A549 (cell line): ENCODE measurements around the gene CMTR1. TPM values are rescaled to one million over a fixed set of nuclear protein-coding genes. Genes with fewer than 3 reads are reported as not detected.
"Not testable (repeated sequence)": the region's sequence is repeated elsewhere in the genome, so short reads cannot be mapped to it uniquely, and the experiment has no call there.

Experiments used
- ATAC-seq, 2 experiments: fragments of 200-7000 bp in 1 of 2; fragments of >200 bp in 1 of 2; cut with Nextera tagmentation in 1 of 2; cut with Tn5 transposase in 1 of 2; 3 replicates each; pipeline versions ENCODE4 v1.8.0 to v1.9.1; 2018 to 2020; ENCODE audit warnings: mild to moderate bottlenecking in 1 of 2, moderate library complexity in 1 of 2
- CTCF ChIA-PET: fragments of 300-600 bp; sonication (Branson Sonifier 250); formaldehyde crosslinking; extraction: SDS; loops from one replicate; lab custom pipeline; 2021; ENCODE audit warnings: antibody characterized with exemption, inconsistent platforms; lab: Yijun Ruan, JAX
- POLR2A ChIA-PET: fragments of 350-600 bp; formaldehyde crosslinking; extraction: SDS; loops from one replicate; lab custom pipeline; 2021; ENCODE audit warnings: antibody characterized with exemption, inconsistent platforms; lab: Yijun Ruan, JAX
- DNase-seq, 2 experiments: peaks; one replicate each; pipeline versions ENCODE4 v3.0.0 to v3.0.0-alpha.2; 2011 to 2016; ENCODE audit warnings: low read depth in 1 of 2, low spot score in 1 of 2
- FAIRE-seq: peaks from 2 replicates; lab custom pipeline; 2011; peaks lifted over from hg19 to GRCh38; lab: Jason Lieb, UNC
- H3K27ac ChIP-seq, 2 experiments: fragments of >200 bp; sonication (Bioruptor Twin); formaldehyde crosslinking; 3 replicates each; pipeline ENCODE4 v1.5.1; 2016 to 2017
- H3K4me1 ChIP-seq: fragments of >200 bp; sonication (Bioruptor Twin); formaldehyde crosslinking; 3 replicates; pipeline ENCODE4 v1.6.1; 2016
- H3K4me2 ChIP-seq: fragments of >200 bp; sonication (Bioruptor Twin); formaldehyde crosslinking; 3 replicates; pipeline ENCODE4 v1.6.1; 2016
- H3K4me3 ChIP-seq: fragments of >200 bp; sonication (Bioruptor Twin); formaldehyde crosslinking; 3 replicates; pipeline ENCODE4 v1.5.1; 2016
- H3K9me3 ChIP-seq: fragments of >200 bp; sonication (Bioruptor Twin); formaldehyde crosslinking; 3 replicates; pipeline ENCODE4 v1.6.1; 2016
- ATOH8 ChIP-seq: fragments of 250-450 bp; sonication (Bioruptor Pico); IDR thresholded peaks from 2 replicates; pipeline ENCODE4 v1.5.0; 2020; ENCODE audit warnings: low read depth, mild to moderate bottlenecking, moderate library complexity
- BHLHE40 ChIP-seq: IDR thresholded peaks from 2 replicates; pipeline ENCODE4 v1.6.1; 2012; ENCODE audit warnings: low read depth, low read length, inconsistent platforms
- CBX2 ChIP-seq: fragments of 200-600 bp; sonication (generic); IDR thresholded peaks from 2 replicates; pipeline ENCODE4 v1.6.1; 2016; ENCODE audit warnings: low read depth, mild to moderate bottlenecking, borderline replicate concordance
- CHD2 ChIP-seq: fragments of 150-350 bp; IDR thresholded peaks from 2 replicates; pipeline ENCODE4 v1.6.1; 2014; ENCODE audit warnings: low read length; ENCODE audit not compliant: partially characterized antibody
- CHD4 ChIP-seq: fragments of 200-600 bp; sonication (generic); IDR thresholded peaks from 2 replicates; pipeline ENCODE4 v1.6.1; 2016; ENCODE audit warnings: antibody characterized with exemption, mild to moderate bottlenecking, borderline replicate concordance
- ESRRA ChIP-seq: fragments of 150-350 bp; IDR thresholded peaks from 2 replicates; pipeline ENCODE4 v1.6.1; 2014; ENCODE audit warnings: mild to moderate bottlenecking, low read length, borderline replicate concordance
- FOSB ChIP-seq: fragments of 250-450 bp; sonication (Bioruptor Pico); IDR thresholded peaks from 2 replicates; pipeline ENCODE4 v1.5.0; 2020; ENCODE audit warnings: mild to moderate bottlenecking, moderate library complexity
- FOXS1 ChIP-seq: fragments of 250-450 bp; sonication (Bioruptor Pico); IDR thresholded peaks from 2 replicates; pipeline ENCODE4 v1.5.0; 2020; ENCODE audit warnings: mild to moderate bottlenecking, moderate library complexity
- HES2 ChIP-seq: fragments of >200 bp; sonication (Bioruptor Twin); formaldehyde crosslinking; IDR thresholded peaks from 2 replicates; pipeline ENCODE4 v1.6.1; 2016
- MAX ChIP-seq: IDR thresholded peaks from 2 replicates; pipeline ENCODE4 v1.6.1; 2012
- PBX3 ChIP-seq: IDR thresholded peaks from 2 replicates; pipeline ENCODE4 v1.6.1; 2012
- POLR2A ChIP-seq: IDR thresholded peaks from 2 replicates; pipeline ENCODE4 v1.6.1; 2012; ENCODE audit warnings: mild to moderate bottlenecking, low read length
- POLR2AphosphoS2 ChIP-seq: conservative IDR thresholded peaks from 2 replicates; pipeline ENCODE4 v1.6.1; 2012; ENCODE audit warnings: low read length, improper control_type of control experiment, inconsistent platforms
- RCOR1 ChIP-seq: fragments of 150-350 bp; IDR thresholded peaks from 2 replicates; pipeline ENCODE4 v1.6.1; 2014; ENCODE audit warnings: antibody characterized with exemption, low read length, low read depth
- REST ChIP-seq: fragments of 200-600 bp; sonication (generic); IDR thresholded peaks from 2 replicates; pipeline ENCODE4 v1.6.1; 2016; ENCODE audit warnings: antibody characterized with exemption, mild to moderate bottlenecking, moderate library complexity
- RNF2 ChIP-seq: fragments of 200-600 bp; sonication (generic); IDR thresholded peaks from 2 replicates; pipeline ENCODE4 v1.6.1; 2016; ENCODE audit warnings: low read depth, mild to moderate bottlenecking, antibody characterized with exemption, moderate library complexity, borderline replicate concordance
- TP53 ChIP-seq: fragments of 250-450 bp; sonication (Bioruptor Pico); IDR thresholded peaks from 2 replicates; pipeline ENCODE4 v1.5.0; 2021; ENCODE audit warnings: mild to moderate bottlenecking, moderate library complexity
- ZFP36 ChIP-seq: fragments of 450-650 bp; IDR thresholded peaks from 2 replicates; pipeline ENCODE4 v1.6.1; 2014; ENCODE audit warnings: borderline replicate concordance; ENCODE audit not compliant: partially characterized antibody
- ZNF302 ChIP-seq: fragments of 250-450 bp; sonication (Bioruptor Pico); IDR thresholded peaks from 2 replicates; pipeline ENCODE4 v1.9.0; 2021; ENCODE audit warnings: inconsistent platforms, mild to moderate bottlenecking, moderate library complexity
- WGBS: methylation state at CpG from one replicate; pipeline ENCODE4 v1.1.6; 2017; ENCODE audit errors: missing lambda C conversion rate; 5-methylcytosine and 5-hydroxymethylcytosine counted together
- polyA plus RNA-seq, 4 experiments: library from polyadenylated mRNA; depleted of rRNA in 3 of 4; stranded (reverse); fragments of >200 nt; fragmentation: RNase III in 1 of 4; extraction: RNeasy Plus Mini Kit Qiagen cat#74134 plus additional on column Dnase treatment in 1 of 4; gene quantifications; 2 replicates in 3 of 4; 3 replicates in 1 of 4; pipeline ENCODE4 v1.2.3, GENCODE V29; 2011 to 2017
- TF ChIP-seq, protein P1 (sequence below): fragments of 250-450 bp; sonication (Bioruptor Pico); IDR thresholded peaks from 2 replicates; pipeline ENCODE4 v1.5.0; 2021; ENCODE audit warnings: mild to moderate bottlenecking, moderate library complexity, borderline replicate concordance

CMTR1 gene
- polyA plus RNA-seq, 2 of the 4 experiments (the other 2 are of a cell fraction) = 17.0 to 17.8 TPM

DNA sequence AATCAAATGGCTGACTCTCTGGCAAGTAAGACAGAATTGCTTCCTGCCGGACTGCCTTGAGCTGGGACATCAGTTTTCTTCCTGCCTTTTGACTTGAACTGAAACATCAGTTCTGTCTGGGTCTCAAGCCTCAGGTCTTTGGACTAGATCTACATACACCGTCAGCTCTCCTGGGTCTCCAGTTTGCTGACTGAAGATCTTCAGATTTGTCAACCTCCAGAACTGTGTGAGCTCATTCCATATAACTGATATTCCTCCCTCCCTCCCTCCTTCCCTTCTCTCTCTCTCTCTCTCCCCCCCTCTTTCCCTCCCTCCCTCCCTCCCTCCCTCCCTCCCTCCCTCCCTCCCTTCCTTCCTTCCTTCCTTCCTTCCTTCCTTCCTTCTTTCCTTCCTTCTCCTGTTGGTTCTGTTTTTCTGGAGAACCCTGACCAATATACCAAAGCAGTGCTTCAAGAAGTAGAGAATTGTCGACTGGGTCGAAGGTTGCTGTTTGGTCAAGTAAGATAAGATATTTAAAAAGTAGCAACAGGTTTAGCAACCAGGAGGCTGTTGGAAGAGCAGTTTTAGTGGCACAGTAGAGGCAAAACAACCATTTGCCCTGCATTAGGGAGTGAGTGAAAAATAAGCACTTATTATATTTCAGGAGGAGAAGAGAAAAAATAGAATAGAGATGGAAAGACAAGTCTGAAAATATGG lies 33.1 kb upstream of the CMTR1 start:
- Histone ChIP-seq H3K4me1 (no peaks in the 10 kb centered on the region), H3K9me3 (no peaks in the 10 kb centered on the region), H3K4me2 (no peak overlapping the region), H3K4me3 (no peak overlapping the region), H3K27ac (no peak overlapping the region)
- TF ChIP-seq CHD4 = no peak
- no peak for TF ChIP-seq CHD2
- no peak for TF ChIP-seq POLR2A
- TF ChIP-seq POLR2AphosphoS2 = no peak
- TF ChIP-seq CBX2 = no peak
- no peak for TF ChIP-seq ESRRA
- no peak for TF ChIP-seq ATOH8 (CRISPR knock-in tag)
- WGBS = 49% methylated on average over 4 of the region's 4 CpGs
- DNase-seq (no peak), ATAC-seq (no peak), FAIRE-seq (no peak)
- POLR2A ChIA-PET = no interaction called here
- CTCF ChIA-PET = interaction anchor here (0.6 to 1.2 kb wide), 2 partner anchors 10 to 75 kb away, joined by 3 read pairs; no protein-coding TSS in a partner anchor

DNA sequence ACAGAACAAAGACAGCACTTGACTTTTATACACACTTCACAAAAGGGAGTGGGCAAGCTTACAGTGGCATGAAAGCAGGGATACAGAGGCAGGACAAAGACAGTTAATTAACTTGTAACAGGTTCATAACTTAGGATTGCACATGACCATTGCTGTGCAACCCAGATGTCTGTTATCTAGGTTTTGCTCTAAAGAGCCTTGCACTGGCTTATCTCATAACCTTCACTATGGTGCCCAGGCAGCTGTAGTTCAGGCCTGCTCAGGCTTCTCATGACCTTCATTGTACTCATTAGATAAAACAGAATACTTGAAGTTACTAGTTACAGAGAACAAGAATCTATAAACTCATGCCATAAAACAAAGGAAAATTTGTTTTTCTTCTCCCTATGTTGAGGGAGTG lies 31.4 kb upstream of the CMTR1 start:
- H3K27ac ChIP-seq, H3K9me3 ChIP-seq, ATAC-seq, DNase-seq, POLR2A ChIA-PET, H3K4me1 ChIP-seq, H3K4me3 ChIP-seq, H3K4me2 ChIP-seq, FAIRE-seq, CTCF ChIA-PET: not testable (repeated sequence)

- DNase-seq = no peak
- TF ChIP-seq CHD4 = no peak
- TF ChIP-seq, protein P1, sequence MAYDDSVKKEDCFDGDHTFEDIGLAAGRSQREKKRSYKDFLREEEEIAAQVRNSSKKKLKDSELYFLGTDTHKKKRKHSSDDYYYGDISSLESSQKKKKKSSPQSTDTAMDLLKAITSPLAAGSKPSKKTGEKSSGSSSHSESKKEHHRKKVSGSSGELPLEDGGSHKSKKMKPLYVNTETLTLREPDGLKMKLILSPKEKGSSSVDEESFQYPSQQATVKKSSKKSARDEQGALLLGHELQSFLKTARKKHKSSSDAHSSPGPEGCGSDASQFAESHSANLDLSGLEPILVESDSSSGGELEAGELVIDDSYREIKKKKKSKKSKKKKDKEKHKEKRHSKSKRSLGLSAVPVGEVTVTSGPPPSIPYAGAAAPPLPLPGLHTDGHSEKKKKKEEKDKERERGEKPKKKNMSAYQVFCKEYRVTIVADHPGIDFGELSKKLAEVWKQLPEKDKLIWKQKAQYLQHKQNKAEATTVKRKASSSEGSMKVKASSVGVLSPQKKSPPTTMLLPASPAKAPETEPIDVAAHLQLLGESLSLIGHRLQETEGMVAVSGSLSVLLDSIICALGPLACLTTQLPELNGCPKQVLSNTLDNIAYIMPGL = no peak
- no peak for TF ChIP-seq FOSB (CRISPR knock-in tag)
- TF ChIP-seq CHD2 = no peak
- TF ChIP-seq RNF2 = no peak
- no peak for TF ChIP-seq MAX
- TF ChIP-seq PBX3 = no peak
- TF ChIP-seq ZFP36 = no peak
- no peak for TF ChIP-seq RCOR1
- no peak for TF ChIP-seq FOXS1 (CRISPR knock-in tag)
- TF ChIP-seq TP53 = no peak
- TF ChIP-seq BHLHE40 = no peak
- no peak for TF ChIP-seq ZNF302 (CRISPR knock-in tag)
- no peak for TF ChIP-seq REST
- TF ChIP-seq HES2 = no peak
- 37% methylated on average over 3 of the region's 3 CpGs for WGBS
- FAIRE-seq = no peak
- Histone ChIP-seq H3K4me3 (no peak overlapping the region), H3K9me3 (no peaks in the 10 kb centered on the region), H3K27ac (no peak overlapping the region), H3K4me1 (no peaks in the 10 kb centered on the region), H3K4me2 (no peak overlapping the region)
- CTCF ChIA-PET = no interaction called here
- POLR2A ChIA-PET = no interaction called here
- ATAC-seq = no peak
Observed at GRCh38 chr6:37406726-37407341, 26.2 kb upstream of the CMTR1 start.
